Fibroblast of villous mesenchyme (primary cell): Measurements from ENCODE around the gene SCUBE1. TPM values are rescaled to one million over a fixed set of nuclear protein-coding genes. Genes with fewer than 3 reads are reported as not detected.

ENCODE experiments used
- DNase-seq: peaks from one replicate; pipeline ENCODE4 v3.0.0-alpha.2; 2010; ENCODE audit warnings: low read depth
- H3K4me3 ChIP-seq: 2 replicates; pipeline ENCODE4 v1.5.1; 2011; ENCODE audit warnings: low read depth, mild to moderate bottlenecking, low read length
- CTCF ChIP-seq: IDR thresholded peaks from 2 replicates; pipeline ENCODE4 v1.5.1; 2012; ENCODE audit warnings: low read depth, mild to moderate bottlenecking, low read length; ENCODE audit not compliant: insufficient read depth
- total RNA-seq: library from RNA; depleted of rRNA; stranded (reverse); fragments of >200 nt; gene quantifications from 2 replicates; pipeline ENCODE4 v1.2.3, GENCODE V29; 2012

SCUBE1 gene
- total RNA-seq, 1 donor: not detected

GRCh38 chr22:43218786-43219185 is 124.4 kb downstream of the SCUBE1 start:
- TF ChIP-seq CTCF: no peak
- H3K4me3 ChIP-seq: no peak overlapping the region
- DNase-seq: no peak

DNA sequence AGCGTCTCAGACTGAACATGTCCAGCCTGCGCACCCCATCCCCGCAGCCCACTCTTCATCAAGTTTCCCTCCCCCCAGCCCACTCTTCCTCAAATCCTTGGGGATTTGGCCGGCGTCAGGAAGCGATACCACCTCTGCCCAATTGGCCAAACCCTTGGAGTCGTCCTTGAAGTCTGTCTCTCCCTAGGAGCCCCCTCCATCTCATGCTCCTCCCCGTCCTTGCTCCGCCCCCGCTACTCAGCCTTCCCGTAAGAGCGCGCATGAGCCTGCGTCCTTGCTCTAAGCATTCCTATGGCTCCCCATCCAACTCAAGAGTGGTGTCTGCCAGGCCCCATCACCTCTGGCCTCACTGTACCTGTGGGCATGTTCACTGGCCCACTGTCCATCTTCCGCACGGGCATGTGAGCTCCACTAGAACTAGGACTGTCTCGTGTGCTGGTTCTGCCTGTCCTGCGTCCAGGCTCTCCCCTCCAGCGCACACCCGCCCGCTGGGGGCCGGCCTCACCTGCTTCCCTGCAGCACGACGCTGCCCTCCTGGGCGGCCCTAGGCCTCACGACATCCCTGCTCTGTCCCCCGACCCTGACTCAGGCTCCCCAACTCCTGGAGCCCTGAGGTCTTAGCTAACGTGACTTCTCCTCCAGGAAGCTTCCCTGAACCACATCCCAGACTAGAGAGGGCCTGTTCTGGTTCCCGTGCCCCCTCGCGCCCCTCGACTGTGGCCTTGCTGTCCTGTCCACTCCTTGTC is 125.7 kb downstream of the SCUBE1 start:
- H3K4me3 ChIP-seq: no peak overlapping the region
- TF ChIP-seq CTCF: no peak
- DNase-seq: no peak

- DNase-seq: no peak
- H3K4me3 ChIP-seq: no peak overlapping the region
- TF ChIP-seq CTCF: no peak
These were observed 126.4 kb downstream of the SCUBE1 start for GRCh38 chr22:43216738-43217137.

DNA sequence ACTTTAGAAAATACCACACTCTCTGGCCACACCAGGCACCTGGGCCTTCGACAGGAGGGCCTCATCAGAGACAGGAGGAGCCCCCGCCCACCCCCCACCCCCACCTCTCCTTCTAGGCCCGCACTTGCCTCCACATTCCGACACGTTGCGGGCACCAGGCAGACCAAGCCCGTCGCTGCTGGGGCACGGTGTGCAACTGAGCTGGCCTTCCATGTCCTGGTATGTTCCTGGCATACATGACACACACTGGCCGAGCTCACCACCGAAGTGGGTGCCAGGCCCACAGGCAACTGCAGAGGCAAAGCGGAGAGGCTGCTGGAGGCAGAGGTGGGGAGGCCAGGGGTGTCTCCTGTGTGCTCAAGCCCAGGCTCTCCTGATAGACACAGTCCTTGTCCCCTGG is 129.2 kb downstream of the SCUBE1 start:
- H3K4me3 ChIP-seq: no peak overlapping the region
- no peak for TF ChIP-seq CTCF
- DNase-seq: no peak

GRCh38 chr22:43213051-43213450 is 130.1 kb downstream of the SCUBE1 start:
- H3K4me3 ChIP-seq: no peak overlapping the region
- TF ChIP-seq CTCF: no peak
- no peak for DNase-seq

DNA sequence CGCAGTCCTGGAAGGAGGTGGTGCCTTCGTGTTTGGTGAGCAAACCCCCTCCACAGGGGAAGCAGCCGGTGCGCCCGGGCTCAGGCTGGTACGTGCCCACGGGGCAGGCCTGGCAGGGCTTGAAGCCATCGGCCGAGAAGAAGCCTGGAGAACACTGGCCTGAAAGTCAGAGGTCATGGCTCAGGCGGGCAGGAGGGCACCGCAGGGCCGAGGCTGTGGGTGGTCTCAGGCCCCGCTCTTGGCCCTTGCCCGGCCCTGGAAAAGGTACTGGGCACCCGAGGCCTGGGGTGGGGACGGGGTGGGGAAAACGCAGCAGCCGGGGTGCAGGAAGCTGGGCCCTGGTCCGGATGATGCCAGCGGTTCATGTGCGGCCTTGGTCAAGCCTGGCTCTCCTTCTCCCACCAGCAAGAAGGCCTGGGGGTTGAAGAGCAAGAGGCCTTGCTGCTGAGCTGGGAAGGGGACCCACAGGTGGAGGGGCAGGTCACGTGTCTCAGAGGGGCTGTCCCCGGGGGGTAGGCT is 130.7 kb downstream of the SCUBE1 start:
- no peak for DNase-seq
- no peak for TF ChIP-seq CTCF
- H3K4me3 ChIP-seq: no peak overlapping the region
